SK-N-SH (cell line): Measurements from ENCODE around the gene TSSK3.

Experiments
- CTCF ChIP-seq: fragments of 200-600 bp; sonication (generic); IDR thresholded peaks from 2 replicates; pipeline ENCODE4 v1.6.1; 2017; ENCODE audit warnings: antibody characterized with exemption, mild to moderate bottlenecking, moderate library complexity
- EZH2phosphoT487 ChIP-seq: fragments of 200-600 bp; sonication (generic); IDR thresholded peaks from 2 replicates; pipeline ENCODE4 v1.6.1; 2017; ENCODE audit warnings: low read depth, mixed run types, mild to moderate bottlenecking, antibody characterized with exemption, moderate library complexity, borderline replicate concordance
- RFX5 ChIP-seq: IDR thresholded peaks from 2 replicates; pipeline ENCODE4 v1.6.1; 2012; ENCODE audit warnings: mild to moderate bottlenecking, improper control_type of control experiment, low read length
- SIN3A ChIP-seq: IDR thresholded peaks from 2 replicates; pipeline ENCODE4 v1.6.1; 2012; ENCODE audit warnings: low read depth, mild to moderate bottlenecking, low read length, moderate library complexity, borderline replicate concordance
- TAF1 ChIP-seq: IDR thresholded peaks from 2 replicates; pipeline ENCODE4 v1.6.1; 2012; ENCODE audit warnings: low read depth, mild to moderate bottlenecking, low read length, moderate library complexity, borderline replicate concordance
- YY1 ChIP-seq: IDR thresholded peaks from 2 replicates; pipeline ENCODE4 v1.4.0; 2012; ENCODE audit warnings: low read depth, mild to moderate bottlenecking

GRCh38 chr1:32330558-32331151 lies 31.7 kb upstream of the TSSK3 start:
- TF ChIP-seq SIN3A (no peak), CTCF (no peak), RFX5 (no peak), EZH2phosphoT487 (no peak), YY1 (no peak), TAF1 (no peak)
